ENCODE measurements around the gene NKAPD1. TPM values are rescaled to one million over a fixed set of nuclear protein-coding genes. Genes with fewer than 3 reads are reported as not detected.

The NKAPD1 gene
- total RNA-seq, 1 experiment from 2014 or later: 27.2 TPM

Small RNA genes lying within 50 kb of the gene (small RNA-seq; reads per million reads assigned to genes)
- gene AP000907.3: not detected
- gene RNU6-893P: not detected

Other genes starting within 250 kb of the NKAPD1 start
- 18.3 and 25.1 TPM in 2 replicates for gene ALG9, start 202.7 kb upstream of the NKAPD1 start, total RNA-seq (2014; rRNA removed; shearing (Covaris generic))
- 6.0 and 7.0 TPM in 2 replicates for gene FDXACB1, start 195.1 kb upstream of the NKAPD1 start, total RNA-seq (2014; rRNA removed; shearing (Covaris generic))
- gene CFAP68, start 194.8 kb upstream of the NKAPD1 start, total RNA-seq (2014; rRNA removed; shearing (Covaris generic)): 63.7 and 74.6 TPM in 2 replicates
- not detected in 2 replicates for gene CRYAB, start 162.5 kb upstream of the NKAPD1 start, total RNA-seq (2014; rRNA removed; shearing (Covaris generic))
- not detected in 2 replicates for gene HSPB2, start 161.6 kb upstream of the NKAPD1 start, total RNA-seq (2014; rRNA removed; shearing (Covaris generic))
- gene C11orf52, start 155.4 kb upstream of the NKAPD1 start, total RNA-seq (2014; rRNA removed; shearing (Covaris generic)): not detected in 2 replicates
- 2.8 and 5.1 TPM in 2 replicates for gene DIXDC1, start 137.0 kb upstream of the NKAPD1 start, total RNA-seq (2014; rRNA removed; shearing (Covaris generic))
- 65.8 and 67.9 TPM in 2 replicates for gene DLAT, start 48.9 kb upstream of the NKAPD1 start, total RNA-seq (2014; rRNA removed; shearing (Covaris generic))
- 1.3 TPM in 2 replicates for gene PIH1D2, start 282 bp upstream of the NKAPD1 start, total RNA-seq (2014; rRNA removed; shearing (Covaris generic))
- gene TIMM8B, start 12.5 kb downstream of the NKAPD1 start, total RNA-seq (2014; rRNA removed; shearing (Covaris generic)): 106 and 119 TPM in 2 replicates
- gene SDHD, start 12.6 kb downstream of the NKAPD1 start, total RNA-seq (2014; rRNA removed; shearing (Covaris generic)): 247 and 308 TPM in 2 replicates
- gene IL18, start 89.8 kb downstream of the NKAPD1 start, total RNA-seq (2014; rRNA removed; shearing (Covaris generic)): 0.32 TPM in 1 of 2 replicates, not detected in the other
- gene TEX12, start 93.1 kb downstream of the NKAPD1 start, total RNA-seq (2014; rRNA removed; shearing (Covaris generic)): 0.94 TPM in 1 of 2 replicates, not detected in the other
- 0.17 and 0.19 TPM in 2 replicates for gene BCO2, start 101.2 kb downstream of the NKAPD1 start, total RNA-seq (2014; rRNA removed; shearing (Covaris generic))
- 54.8 and 64.6 TPM in 2 replicates for gene PTS, start 152.1 kb downstream of the NKAPD1 start, total RNA-seq (2014; rRNA removed; shearing (Covaris generic))
- gene PLET1, start 186.6 kb downstream of the NKAPD1 start, total RNA-seq (2014; rRNA removed; shearing (Covaris generic)): not detected in 2 replicates

Data from HT1080 (cell line).